Testis (tissue), 5 donors: ENCODE measurements around the gene PCLAF. TPM values are rescaled to one million over a fixed set of nuclear protein-coding genes. Genes with fewer than 3 reads are reported as not detected.

Source experiments
- DNase-seq: peaks from one replicate; pipeline ENCODE4 v3.0.0-alpha.2; 2019
- H3K27ac ChIP-seq, 2 donors: fragments of 200-600 bp; sonication (generic); one replicate each; pipeline ENCODE4 v1.5.1; 2019
- H3K27me3 ChIP-seq: fragments of 200-600 bp; sonication (generic); one replicate; pipeline ENCODE4 v1.5.1; 2019
- H3K36me3 ChIP-seq: fragments of 200-600 bp; sonication (generic); one replicate; pipeline ENCODE4 v1.5.1; 2017; ENCODE audit warnings: low read depth; ENCODE audit errors: missing control alignments
- H3K4me1 ChIP-seq: fragments of 200-600 bp; sonication (generic); one replicate; pipeline ENCODE4 v1.5.1; 2019
- H3K4me3 ChIP-seq, 2 donors: fragments of 200-600 bp; sonication (generic); one replicate each; pipeline ENCODE4 v1.5.1; 2017 to 2019
- H3K9me3 ChIP-seq: fragments of 200-600 bp; sonication (generic); one replicate; pipeline ENCODE4 v1.5.1; 2017
- POLR2A ChIP-seq: fragments of 450-650 bp; IDR thresholded peaks from one replicate; pipeline ENCODE4 v1.6.1; 2017; ENCODE audit warnings: antibody characterized with exemption, mild to moderate bottlenecking, moderate library complexity
- WGBS, 2 donors: methylation state at CpG; one replicate each; pipeline ENCODE4 v1.1.5; 2018; 5-methylcytosine and 5-hydroxymethylcytosine counted together
- intact Hi-C: fragments of 100-400 bp; cut with DNase I; formaldehyde crosslinking; loops from one replicate; pipeline ENCODE4 v1.15.1; 2023; ENCODE audit warnings: low total_unique reads
- long read RNA-seq, 2 donors: transcript quantifications; one replicate each; lab custom pipeline, GENCODE V29; 2026
- polyA plus RNA-seq: library from polyadenylated mRNA; stranded (reverse); fragments of 350-450 nt; fragmentation: Illumina TruSeq; extraction: RNeasy Lipid Tissue Mini Kit (QIAGEN cat#74804); gene quantifications from one replicate; pipeline ENCODE4 v1.2.3, GENCODE V29; 2014; ENCODE audit warnings: low read depth, low replicate concordance; ENCODE audit not compliant: insufficient read depth
- total RNA-seq, 2 donors: library from RNA; depleted of rRNA; stranded (reverse); fragments of >200 nt; gene quantifications; one replicate each; pipeline ENCODE4 v1.2.3, GENCODE V29; 2016
- TF ChIP-seq, protein P1 (sequence below), 3 experiments: fragments of 450-650 bp in 2 of 3; fragments of 200-600 bp in 1 of 3; sonication (generic) in 1 of 3; IDR thresholded peaks; one replicate each; pipeline ENCODE4 v1.5.1; 2016 to 2019; ENCODE audit warnings: antibody characterized with exemption in 3 of 3, mild to moderate bottlenecking in 2 of 3, moderate library complexity in 1 of 3

PCLAF gene, protein sequence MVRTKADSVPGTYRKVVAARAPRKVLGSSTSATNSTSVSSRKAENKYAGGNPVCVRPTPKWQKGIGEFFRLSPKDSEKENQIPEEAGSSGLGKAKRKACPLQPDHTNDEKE
- total RNA-seq (10 to 100 TPM in 1 of 2 donors, 1 to 10 TPM in 1; 6.0 to 10.9 TPM), polyA plus RNA-seq (19.5 TPM)
- long read RNA-seq, donor 1, transcript PCLAF-202 (3 exons, 911 nt) = minor isoform, 12 of 42 reads
- long read RNA-seq, donor 1, transcript PCLAF-201 (4 exons, 2,194 nt) = major isoform, 29 of 42 reads
- long read RNA-seq, donor 1, partial matches to known transcripts = 0 of 42 reads
- long read RNA-seq, donor 1, other reads (novel, unspliced or antisense) = 0 of 42 reads
- long read RNA-seq, donor 2, transcript PCLAF-201 (4 exons, 2,194 nt) = major isoform, 27 of 35 reads
- long read RNA-seq, donor 2, transcript PCLAF-202 (3 exons, 911 nt) = minor isoform, 7 of 35 reads
- long read RNA-seq, donor 2, partial matches to known transcripts = 0 of 35 reads
- long read RNA-seq, donor 2, other reads (novel, unspliced or antisense) = 0 of 35 reads

DNA sequence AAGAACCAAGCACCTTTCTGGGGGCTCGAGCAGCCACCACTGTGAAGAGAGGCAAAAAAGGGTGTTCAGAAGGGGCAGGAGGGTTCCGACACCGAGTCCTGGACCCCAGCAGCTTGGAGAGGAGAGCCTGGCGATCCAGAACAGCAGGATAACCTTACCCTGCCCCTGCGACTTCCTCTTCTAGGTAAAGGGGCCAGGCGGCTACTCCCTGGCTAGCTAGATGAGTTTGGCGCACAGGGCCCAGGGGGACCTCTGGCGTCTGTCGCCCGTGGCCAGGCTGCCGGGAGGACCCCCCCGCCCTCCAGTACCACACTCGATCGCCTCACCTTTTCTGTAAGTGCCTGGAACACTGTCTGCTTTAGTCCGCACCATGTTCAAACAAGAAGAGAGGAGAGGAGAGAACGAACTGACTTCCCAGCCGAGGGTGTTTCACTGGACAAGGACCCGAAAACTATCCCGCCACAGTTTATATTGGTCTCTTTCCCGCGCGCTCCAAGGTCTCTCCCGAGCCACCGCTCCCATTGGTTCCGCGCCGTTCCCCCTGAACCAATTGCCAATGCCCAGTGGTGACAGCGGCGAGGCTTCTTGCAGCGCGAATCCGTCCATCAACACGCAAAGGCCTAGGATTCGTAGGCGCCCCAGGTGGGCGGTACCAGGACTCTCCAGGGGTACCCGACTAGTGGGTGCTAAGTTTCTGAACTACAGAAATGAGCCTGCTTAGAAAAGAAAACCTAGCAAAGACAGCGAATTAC lies at the start of gene PCLAF:
TSS of gene PCLAF (minus strand) at position 442 of the 752 bp plus-strand sequence. CDS start at position 372, 70 bp downstream.
- 2% methylated on average over 17 to 38 of the region's 38 CpGs for WGBS, 2 donors

DNA sequence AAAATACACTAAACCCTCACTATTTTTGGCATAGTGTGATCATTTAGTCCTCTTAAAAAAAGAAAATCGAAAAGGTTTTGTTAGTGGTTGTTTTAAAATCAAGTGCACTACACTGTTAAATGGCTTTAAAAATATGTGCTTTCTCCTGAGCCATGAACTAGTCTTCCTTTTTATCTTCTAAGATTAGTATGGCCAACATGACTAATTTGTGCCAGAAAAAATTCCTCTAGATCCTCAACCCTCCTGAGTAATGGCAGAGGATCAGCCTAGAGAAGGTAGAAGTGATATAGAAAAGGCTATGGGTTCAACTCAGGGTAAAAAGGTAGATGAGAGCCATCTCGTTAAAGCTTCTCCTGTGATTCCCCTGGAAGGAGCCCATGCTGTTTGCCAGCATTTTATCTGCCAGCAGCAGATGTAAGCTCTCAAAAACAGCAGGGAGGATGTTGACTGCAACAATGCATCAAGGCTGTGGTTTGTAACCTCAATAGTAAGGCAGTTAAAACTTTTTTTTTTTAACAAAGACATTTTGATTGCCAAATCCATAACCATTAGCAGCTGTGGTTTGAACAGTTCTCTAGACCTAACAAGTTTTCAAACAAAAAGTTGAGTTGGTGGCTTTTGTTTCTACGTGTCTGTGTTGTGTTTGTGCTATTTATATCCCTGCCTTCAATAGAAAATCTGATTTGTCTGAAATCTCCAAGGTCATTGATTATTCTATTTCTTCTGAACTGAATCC lies 48.9 kb upstream of the PCLAF start:
- TF ChIP-seq POLR2A = no peak
- TF ChIP-seq, protein P1, sequence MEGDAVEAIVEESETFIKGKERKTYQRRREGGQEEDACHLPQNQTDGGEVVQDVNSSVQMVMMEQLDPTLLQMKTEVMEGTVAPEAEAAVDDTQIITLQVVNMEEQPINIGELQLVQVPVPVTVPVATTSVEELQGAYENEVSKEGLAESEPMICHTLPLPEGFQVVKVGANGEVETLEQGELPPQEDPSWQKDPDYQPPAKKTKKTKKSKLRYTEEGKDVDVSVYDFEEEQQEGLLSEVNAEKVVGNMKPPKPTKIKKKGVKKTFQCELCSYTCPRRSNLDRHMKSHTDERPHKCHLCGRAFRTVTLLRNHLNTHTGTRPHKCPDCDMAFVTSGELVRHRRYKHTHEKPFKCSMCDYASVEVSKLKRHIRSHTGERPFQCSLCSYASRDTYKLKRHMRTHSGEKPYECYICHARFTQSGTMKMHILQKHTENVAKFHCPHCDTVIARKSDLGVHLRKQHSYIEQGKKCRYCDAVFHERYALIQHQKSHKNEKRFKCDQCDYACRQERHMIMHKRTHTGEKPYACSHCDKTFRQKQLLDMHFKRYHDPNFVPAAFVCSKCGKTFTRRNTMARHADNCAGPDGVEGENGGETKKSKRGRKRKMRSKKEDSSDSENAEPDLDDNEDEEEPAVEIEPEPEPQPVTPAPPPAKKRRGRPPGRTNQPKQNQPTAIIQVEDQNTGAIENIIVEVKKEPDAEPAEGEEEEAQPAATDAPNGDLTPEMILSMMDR (IDR thresholded peaks at IDR 0.05) = no peak
- H3K9me3 ChIP-seq = no peaks in the 10 kb centered on the region
- peak overlapping the region in 1 of 2 donors; percentile 42 for H3K27ac ChIP-seq
- WGBS, 2 donors = 18% methylated on average over 3 of the region's 3 CpGs
- no peak overlapping the region for H3K4me3 ChIP-seq
- peak; percentile 67 for DNase-seq
- intact Hi-C loops = loop anchor here (10.0 kb wide), 1 partner anchor 255 kb away; no protein-coding TSS in a partner anchor
- peaks cover 6% of the 10 kb centered on the region for H3K4me1 ChIP-seq
- peaks cover 3% of the 10 kb centered on the region for H3K36me3 ChIP-seq
- no peaks in the 10 kb centered on the region for H3K27me3 ChIP-seq

More for the DNA sequence above, at the start of gene PCLAF:
- Histone ChIP-seq H3K9me3 (no peaks in the 10 kb centered on the region), H3K4me3 (peak within 1 kb of the TSS; percentile 49 to 50), H3K27me3 (no peaks in the 10 kb centered on the region), H3K27ac (no peak within 1 kb of the TSS), H3K36me3 (no peaks in the 10 kb centered on the region), H3K4me1 (peaks cover 4% of the 10 kb centered on the region)
- intact Hi-C loops = no loop called here
- no peak for TF ChIP-seq POLR2A
- TF ChIP-seq, protein P1 (IDR thresholded peaks at IDR 0.05) = no peak
- peak; percentile 97 for DNase-seq

DNA sequence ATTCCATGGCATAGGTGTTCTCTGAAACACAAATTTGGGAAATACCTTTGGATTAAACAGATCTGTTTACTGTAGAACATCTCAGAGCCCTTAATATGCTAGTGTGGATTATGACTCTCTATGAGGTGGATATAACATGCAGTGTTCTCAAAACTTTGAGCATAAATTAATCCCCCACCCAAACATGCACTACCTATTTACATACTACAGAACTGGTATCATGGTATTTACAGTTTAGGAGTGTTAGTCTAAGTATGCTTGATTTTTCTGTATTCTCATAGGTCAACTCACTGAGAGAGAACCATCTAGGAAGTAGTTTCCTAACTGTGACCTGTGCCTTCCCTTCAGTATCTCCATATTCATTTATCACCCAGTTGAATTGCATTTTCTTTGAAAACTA lies 48.2 kb upstream of the PCLAF start:
- Histone ChIP-seq H3K4me1 (peaks cover 6% of the 10 kb centered on the region), H3K4me3 (no peak overlapping the region), H3K27ac (no peak overlapping the region), H3K27me3 (no peaks in the 10 kb centered on the region), H3K9me3 (no peaks in the 10 kb centered on the region), H3K36me3 (peaks cover 3% of the 10 kb centered on the region)
- intact Hi-C loops = loop anchor here (10.0 kb wide), 1 partner anchor 255 kb away; no protein-coding TSS in a partner anchor
- DNase-seq = no peak
- TF ChIP-seq POLR2A = no peak
- TF ChIP-seq, protein P1 (IDR thresholded peaks at IDR 0.05) = no peak

DNA sequence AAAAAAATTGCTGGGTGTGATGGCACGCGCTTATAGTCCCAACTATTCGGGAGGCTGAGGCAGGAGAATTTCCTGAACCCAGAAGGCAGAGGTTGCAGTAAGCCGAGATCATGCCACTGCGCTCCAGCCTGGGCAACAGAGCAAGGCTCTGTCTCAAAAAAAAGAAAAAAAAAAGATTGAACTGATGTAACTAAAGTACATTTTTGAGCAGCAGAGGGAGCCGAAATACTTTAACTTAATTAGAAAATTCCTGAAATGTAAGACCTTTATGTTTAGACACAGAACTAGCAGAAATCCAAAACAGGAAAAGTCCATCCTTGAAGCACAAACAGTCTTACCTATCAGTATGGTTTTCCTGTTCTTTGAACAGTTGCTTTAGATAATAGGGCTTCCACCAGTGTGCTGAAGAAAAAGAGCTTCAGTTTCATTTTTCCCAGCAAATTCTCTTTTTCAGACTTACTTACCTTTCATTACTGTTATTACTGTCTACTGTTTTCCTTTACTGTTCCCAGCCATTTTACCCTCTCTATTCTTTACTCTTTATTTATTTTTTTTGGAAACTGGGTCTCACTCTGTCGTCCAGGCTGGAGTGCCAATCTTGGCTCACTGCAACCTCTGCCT lies 45.7 kb upstream of the PCLAF start:
- WGBS, 2 donors = 66 to 71% methylated on average over 7 of the region's 7 CpGs
- H3K27ac ChIP-seq = no peak overlapping the region
- intact Hi-C loops = loop anchor here (10.0 kb wide), 1 partner anchor 258 kb away; no protein-coding TSS in a partner anchor
- peaks cover 3% of the 10 kb centered on the region for H3K36me3 ChIP-seq
- no peak for DNase-seq
- peaks cover 6% of the 10 kb centered on the region for H3K4me1 ChIP-seq
- H3K27me3 ChIP-seq = no peaks in the 10 kb centered on the region
- TF ChIP-seq POLR2A = no peak
- TF ChIP-seq, protein P1 (IDR thresholded peaks at IDR 0.05) = peak in 1 of 3 experiments; percentile 27
- no peak overlapping the region for H3K4me3 ChIP-seq
- no peaks in the 10 kb centered on the region for H3K9me3 ChIP-seq
